OCI-LY3 (cell line): ENCODE data around the gene MMP17.

ENCODE experiments used
- EZH2phosphoT487 ChIP-seq: fragments of 200-600 bp; shearing (Covaris generic); IDR thresholded peaks from 2 replicates; pipeline ENCODE4 v1.6.1; 2018; ENCODE audit warnings: antibody characterized with exemption, mixed run types, low read depth
- TF ChIP-seq, protein P1 (sequence below): fragments of 200-600, 300-600 bp; sonication (generic); IDR thresholded peaks from 2 replicates; pipeline ENCODE4 v1.5.1; 2014; ENCODE audit warnings: antibody characterized with exemption, low read length, low read depth

- TF ChIP-seq, protein P1, sequence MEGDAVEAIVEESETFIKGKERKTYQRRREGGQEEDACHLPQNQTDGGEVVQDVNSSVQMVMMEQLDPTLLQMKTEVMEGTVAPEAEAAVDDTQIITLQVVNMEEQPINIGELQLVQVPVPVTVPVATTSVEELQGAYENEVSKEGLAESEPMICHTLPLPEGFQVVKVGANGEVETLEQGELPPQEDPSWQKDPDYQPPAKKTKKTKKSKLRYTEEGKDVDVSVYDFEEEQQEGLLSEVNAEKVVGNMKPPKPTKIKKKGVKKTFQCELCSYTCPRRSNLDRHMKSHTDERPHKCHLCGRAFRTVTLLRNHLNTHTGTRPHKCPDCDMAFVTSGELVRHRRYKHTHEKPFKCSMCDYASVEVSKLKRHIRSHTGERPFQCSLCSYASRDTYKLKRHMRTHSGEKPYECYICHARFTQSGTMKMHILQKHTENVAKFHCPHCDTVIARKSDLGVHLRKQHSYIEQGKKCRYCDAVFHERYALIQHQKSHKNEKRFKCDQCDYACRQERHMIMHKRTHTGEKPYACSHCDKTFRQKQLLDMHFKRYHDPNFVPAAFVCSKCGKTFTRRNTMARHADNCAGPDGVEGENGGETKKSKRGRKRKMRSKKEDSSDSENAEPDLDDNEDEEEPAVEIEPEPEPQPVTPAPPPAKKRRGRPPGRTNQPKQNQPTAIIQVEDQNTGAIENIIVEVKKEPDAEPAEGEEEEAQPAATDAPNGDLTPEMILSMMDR: no peak
- TF ChIP-seq EZH2phosphoT487: no peak
Observed at GRCh38 chr12:131857908-131858850, 30.0 kb downstream of the MMP17 start.
